Measurements from ENCODE around the gene SPAAR. TPM values are rescaled to one million over a fixed set of nuclear protein-coding genes. Genes with fewer than 3 reads are reported as not detected.

The SPAAR gene
- total and polyA plus RNA-seq, 7 donors: 2.5 to 4.6 (median 3.6) TPM

- H3K27ac ChIP-seq: peak overlapping the region; percentile 28
- 61 to 65% (median 62%) methylated on average over 6 of the region's 6 CpGs for WGBS, 3 donors
- no peaks in the 10 kb centered on the region for H3K36me3 ChIP-seq (ENCODE audit: insufficient read depth in 1 of 2, low read depth in 1 of 2)
- no peaks in the 10 kb centered on the region for H3K4me1 ChIP-seq
- H3K27me3 ChIP-seq (ENCODE audit: insufficient read depth in 3 of 3, low read length in 2 of 3): peaks cover 0 to 2% (median 0%) of the 10 kb centered on the region in 3 donors
- no peak for DNase-seq
- no peak for ATAC-seq
- no peak overlapping the region for H3K4me3 ChIP-seq
- TF ChIP-seq CTCF (IDR thresholded peaks at IDR 0.05): no peak
- no peaks in the 10 kb centered on the region for H3K9me3 ChIP-seq
- intact Hi-C loops (cut with DNase I): no loop called here
Observed at GRCh38 chr9:35952526-35953191, 43.4 kb downstream of the SPAAR start.

- Histone ChIP-seq H3K36me3 (ENCODE audit: insufficient read depth in 1 of 2, low read depth in 1 of 2) (no peaks in the 10 kb centered on the region), H3K4me1 (no peaks in the 10 kb centered on the region), H3K9me3 (no peaks in the 10 kb centered on the region), H3K27ac (no peak overlapping the region), H3K27me3 (ENCODE audit: insufficient read depth in 3 of 3, low read length in 2 of 3) (peaks cover 0 to 2% (median 0%) of the 10 kb centered on the region in 3 donors), H3K4me3 (no peak overlapping the region)
- intact Hi-C loops (cut with DNase I): loop anchor here (2.0 to 5.0 kb wide), 3 partner anchors 67 to 212 kb away; partner anchors contain the start of gene CCIN (in 1 of the 2)
- no peak for DNase-seq
- WGBS, 3 donors: 10 to 14% (median 13%) methylated on average over 6 of the region's 6 CpGs
- ATAC-seq: peak; percentile 68 to 84 (median 79)
- TF ChIP-seq CTCF (IDR thresholded peaks at IDR 0.05): peak; percentile 88
Observed at GRCh38 chr9:35954942-35955546, 45.8 kb downstream of the SPAAR start.

- Histone ChIP-seq H3K9me3 (no peaks in the 10 kb centered on the region), H3K4me1 (no peaks in the 10 kb centered on the region), H3K27me3 (ENCODE audit: insufficient read depth in 3 of 3, low read length in 2 of 3) (peaks cover 0 to 2% (median 0%) of the 10 kb centered on the region in 3 donors), H3K27ac (no peak overlapping the region), H3K4me3 (no peak overlapping the region), H3K36me3 (ENCODE audit: insufficient read depth in 1 of 2, low read depth in 1 of 2) (no peaks in the 10 kb centered on the region)
- WGBS, 3 donors: 71 to 72% (median 71%) methylated on average over 5 of the region's 5 CpGs
- ATAC-seq: no peak
- TF ChIP-seq CTCF (IDR thresholded peaks at IDR 0.05): no peak
- intact Hi-C loops (cut with DNase I): loop anchor here (5.0 kb wide), 2 partner anchors 66 to 211 kb away; partner anchors contain the start of gene CCIN (in 1 of the 2)
- DNase-seq: no peak
Observed at GRCh38 chr9:35956651-35957050, 47.4 kb downstream of the SPAAR start.

- H3K4me3 ChIP-seq: no peak within 1 kb of the TSS
- no peaks in the 10 kb centered on the region for H3K4me1 ChIP-seq
- no peak for TF ChIP-seq CTCF (IDR thresholded peaks at IDR 0.05)
- WGBS, 3 donors: 84 to 88% (median 85%) methylated on average over 5 of the region's 5 CpGs
- H3K27ac ChIP-seq: no peak within 1 kb of the TSS
- H3K36me3 ChIP-seq (ENCODE audit: insufficient read depth in 1 of 2, low read depth in 1 of 2): no peaks in the 10 kb centered on the region
- DNase-seq (no peak), ATAC-seq (no peak)
- H3K27me3 ChIP-seq (ENCODE audit: insufficient read depth in 3 of 3, low read length in 2 of 3): peaks cover 0 to 5% (median 4%) of the 10 kb centered on the region in 3 donors
- H3K9me3 ChIP-seq: no peaks in the 10 kb centered on the region
- intact Hi-C loops (cut with DNase I): loop anchor here (5.0 kb wide), 2 partner anchors 64 to 209 kb away; partner anchors contain the start of gene CCIN (in 1 of the 2)
Observed at GRCh38 chr9:35958104-35958837, 49.0 kb downstream of the SPAAR start, which contains the start of gene OR2S2. Gene OR2S2, minus strand, starts transcription at chr9:35958154. Its CDS starts 56 bp downstream, at chr9:35958098.
